Measurements from ENCODE around the gene PHB1.

DNA sequence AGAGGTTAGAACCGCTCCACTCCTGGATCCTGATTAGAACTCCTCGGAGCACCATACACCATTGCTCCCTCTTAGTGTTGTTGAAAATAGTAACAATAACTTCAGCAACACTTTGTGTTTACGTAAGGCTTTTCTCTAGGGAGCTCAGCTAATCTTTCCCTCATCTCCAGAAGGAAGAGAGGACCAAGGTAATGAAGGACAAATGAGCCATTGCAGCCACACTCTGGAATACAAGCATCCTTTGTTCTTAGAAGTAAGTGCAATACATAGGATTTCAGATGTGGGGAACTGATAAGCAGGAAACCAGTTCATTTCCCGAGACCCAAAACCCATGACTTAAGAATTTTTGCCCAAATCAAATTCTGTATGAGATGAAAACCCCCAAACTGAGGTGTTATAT, 29.7 kb downstream of the PHB1 start:
- TF ChIP-seq CEBPB (IDR thresholded peaks at IDR 0.05), result no peak
- TF ChIP-seq, protein P1, sequence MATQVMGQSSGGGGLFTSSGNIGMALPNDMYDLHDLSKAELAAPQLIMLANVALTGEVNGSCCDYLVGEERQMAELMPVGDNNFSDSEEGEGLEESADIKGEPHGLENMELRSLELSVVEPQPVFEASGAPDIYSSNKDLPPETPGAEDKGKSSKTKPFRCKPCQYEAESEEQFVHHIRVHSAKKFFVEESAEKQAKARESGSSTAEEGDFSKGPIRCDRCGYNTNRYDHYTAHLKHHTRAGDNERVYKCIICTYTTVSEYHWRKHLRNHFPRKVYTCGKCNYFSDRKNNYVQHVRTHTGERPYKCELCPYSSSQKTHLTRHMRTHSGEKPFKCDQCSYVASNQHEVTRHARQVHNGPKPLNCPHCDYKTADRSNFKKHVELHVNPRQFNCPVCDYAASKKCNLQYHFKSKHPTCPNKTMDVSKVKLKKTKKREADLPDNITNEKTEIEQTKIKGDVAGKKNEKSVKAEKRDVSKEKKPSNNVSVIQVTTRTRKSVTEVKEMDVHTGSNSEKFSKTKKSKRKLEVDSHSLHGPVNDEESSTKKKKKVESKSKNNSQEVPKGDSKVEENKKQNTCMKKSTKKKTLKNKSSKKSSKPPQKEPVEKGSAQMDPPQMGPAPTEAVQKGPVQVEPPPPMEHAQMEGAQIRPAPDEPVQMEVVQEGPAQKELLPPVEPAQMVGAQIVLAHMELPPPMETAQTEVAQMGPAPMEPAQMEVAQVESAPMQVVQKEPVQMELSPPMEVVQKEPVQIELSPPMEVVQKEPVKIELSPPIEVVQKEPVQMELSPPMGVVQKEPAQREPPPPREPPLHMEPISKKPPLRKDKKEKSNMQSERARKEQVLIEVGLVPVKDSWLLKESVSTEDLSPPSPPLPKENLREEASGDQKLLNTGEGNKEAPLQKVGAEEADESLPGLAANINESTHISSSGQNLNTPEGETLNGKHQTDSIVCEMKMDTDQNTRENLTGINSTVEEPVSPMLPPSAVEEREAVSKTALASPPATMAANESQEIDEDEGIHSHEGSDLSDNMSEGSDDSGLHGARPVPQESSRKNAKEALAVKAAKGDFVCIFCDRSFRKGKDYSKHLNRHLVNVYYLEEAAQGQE (IDR thresholded peaks at IDR 0.05; ENCODE audit: low read depth), result no peak
- TF ChIP-seq, protein P2, sequence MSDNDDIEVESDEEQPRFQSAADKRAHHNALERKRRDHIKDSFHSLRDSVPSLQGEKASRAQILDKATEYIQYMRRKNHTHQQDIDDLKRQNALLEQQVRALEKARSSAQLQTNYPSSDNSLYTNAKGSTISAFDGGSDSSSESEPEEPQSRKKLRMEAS (IDR thresholded peaks at IDR 0.05), result no peak
- no peak for TF ChIP-seq EP300 (IDR thresholded peaks at IDR 0.05; ENCODE audit: borderline replicate concordance)
- TF ChIP-seq TCF12 (IDR thresholded peaks at IDR 0.05; ENCODE audit: low read depth), result no peak
- no peak for TF ChIP-seq RAD21 (IDR thresholded peaks at IDR 0.05; ENCODE audit: low read depth)
- TF ChIP-seq, protein P3, sequence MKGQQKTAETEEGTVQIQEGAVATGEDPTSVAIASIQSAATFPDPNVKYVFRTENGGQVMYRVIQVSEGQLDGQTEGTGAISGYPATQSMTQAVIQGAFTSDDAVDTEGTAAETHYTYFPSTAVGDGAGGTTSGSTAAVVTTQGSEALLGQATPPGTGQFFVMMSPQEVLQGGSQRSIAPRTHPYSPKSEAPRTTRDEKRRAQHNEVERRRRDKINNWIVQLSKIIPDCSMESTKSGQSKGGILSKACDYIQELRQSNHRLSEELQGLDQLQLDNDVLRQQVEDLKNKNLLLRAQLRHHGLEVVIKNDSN (IDR thresholded peaks at IDR 0.05), result no peak
- TF ChIP-seq EGR1 (IDR thresholded peaks at IDR 0.05), result no peak
- no peak for TF ChIP-seq TEAD4 (IDR thresholded peaks at IDR 0.05)
- no peak for TF ChIP-seq ZBTB7A (IDR thresholded peaks at IDR 0.05; ENCODE audit: low read depth)
- TF ChIP-seq FOXM1 (IDR thresholded peaks at IDR 0.05; ENCODE audit: borderline replicate concordance, low read depth), result no peak
- TF ChIP-seq CREB1 (IDR thresholded peaks at IDR 0.05; ENCODE audit: low read depth), result no peak
- TF ChIP-seq YY1 (IDR thresholded peaks at IDR 0.05; ENCODE audit: low read depth), result no peak
- TF ChIP-seq TAF1 (IDR thresholded peaks at IDR 0.05; ENCODE audit: low read depth), result no peak

Measured in Ishikawa (cell line).